GM21825 (cell line): ENCODE results near the gene POLR1A.
A peak's percentile ranks its signal among the peaks of the same experiment; 100 is the strongest.

Experiments used
- ATAC-seq: cut with Tn5 transposase; IDR thresholded peaks from one replicate; pipeline ENCODE4 v1.9.1; 2021; ENCODE audit warnings: mild to moderate bottlenecking, moderate library complexity; ENCODE audit not compliant: unreplicated experiment

The POLR1A gene

DNA sequence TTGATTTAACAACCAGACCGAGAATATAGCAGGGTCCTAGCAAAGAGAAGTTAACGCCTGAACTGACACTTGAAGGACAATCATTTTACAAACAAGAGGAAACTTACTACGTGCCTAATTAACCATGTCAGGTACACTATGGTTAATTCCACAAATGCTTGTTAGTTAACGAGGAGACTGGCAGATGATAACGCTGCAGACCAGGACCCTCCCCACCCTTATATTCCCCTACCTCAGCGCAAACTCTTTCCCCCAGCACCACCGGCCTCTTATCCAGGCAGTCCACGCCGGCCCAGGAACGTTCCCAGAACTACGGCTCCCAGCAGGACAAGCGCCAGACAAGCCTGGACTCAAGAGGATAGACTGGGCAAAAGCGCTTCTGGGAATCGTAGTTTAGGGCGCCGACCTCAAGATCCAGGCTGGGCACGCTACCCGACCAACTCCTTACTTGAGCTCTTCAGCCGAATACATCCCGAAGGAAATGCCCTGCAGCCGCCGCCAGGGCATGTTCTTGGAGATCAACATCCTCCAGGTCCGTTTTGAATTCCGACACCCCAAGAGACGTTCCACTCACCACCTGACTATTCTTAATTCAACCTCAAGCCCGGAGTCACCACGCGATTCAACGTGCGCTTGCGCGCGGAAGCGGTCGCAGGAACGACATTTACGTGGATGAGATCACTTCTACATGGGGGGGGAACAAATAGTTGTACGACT is at the start of gene POLR1A:
TSS of gene POLR1A (minus strand) at position 635 of the 717 bp plus-strand sequence. CDS start at position 525, 110 bp downstream.
- peak; percentile 69 for ATAC-seq

DNA sequence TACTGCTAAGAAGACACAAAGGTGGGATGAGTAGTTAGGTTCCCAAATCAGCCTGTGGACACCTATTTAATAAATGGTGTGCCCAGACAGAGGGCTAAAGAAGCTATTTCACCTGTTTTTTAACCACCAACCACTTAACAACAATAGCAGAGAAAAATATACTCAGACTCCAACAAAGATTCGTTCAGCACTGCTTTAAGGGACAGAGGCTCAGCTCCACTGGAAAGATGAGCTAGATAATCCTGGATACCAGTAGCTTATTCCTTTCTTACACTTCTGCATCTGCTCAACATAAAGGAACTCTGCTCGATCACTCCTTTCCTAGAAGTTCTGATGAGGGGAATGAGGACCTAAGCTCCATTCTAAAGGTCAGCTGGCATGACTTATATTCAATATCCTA is 44.8 kb upstream of the POLR1A start:
- no peak for ATAC-seq

DNA sequence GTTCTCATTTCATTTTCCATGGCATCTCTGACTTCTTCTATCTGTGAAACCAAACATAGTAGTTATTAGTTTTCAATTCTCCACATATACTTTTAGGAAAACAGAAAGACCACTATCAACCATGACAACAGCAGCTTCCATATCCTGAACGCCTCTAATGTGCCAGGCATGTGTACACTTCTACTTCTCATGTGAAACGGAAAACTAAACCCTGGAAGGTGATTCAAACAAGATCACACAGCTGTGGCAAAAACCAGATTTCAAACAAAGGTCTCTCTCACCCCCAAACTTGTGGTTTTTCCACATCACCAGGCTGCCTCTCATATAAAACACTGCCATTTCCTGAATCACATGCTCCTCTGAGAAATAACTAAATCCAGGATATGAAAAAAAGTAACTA is 42.1 kb upstream of the POLR1A start:
- ATAC-seq: no peak

DNA sequence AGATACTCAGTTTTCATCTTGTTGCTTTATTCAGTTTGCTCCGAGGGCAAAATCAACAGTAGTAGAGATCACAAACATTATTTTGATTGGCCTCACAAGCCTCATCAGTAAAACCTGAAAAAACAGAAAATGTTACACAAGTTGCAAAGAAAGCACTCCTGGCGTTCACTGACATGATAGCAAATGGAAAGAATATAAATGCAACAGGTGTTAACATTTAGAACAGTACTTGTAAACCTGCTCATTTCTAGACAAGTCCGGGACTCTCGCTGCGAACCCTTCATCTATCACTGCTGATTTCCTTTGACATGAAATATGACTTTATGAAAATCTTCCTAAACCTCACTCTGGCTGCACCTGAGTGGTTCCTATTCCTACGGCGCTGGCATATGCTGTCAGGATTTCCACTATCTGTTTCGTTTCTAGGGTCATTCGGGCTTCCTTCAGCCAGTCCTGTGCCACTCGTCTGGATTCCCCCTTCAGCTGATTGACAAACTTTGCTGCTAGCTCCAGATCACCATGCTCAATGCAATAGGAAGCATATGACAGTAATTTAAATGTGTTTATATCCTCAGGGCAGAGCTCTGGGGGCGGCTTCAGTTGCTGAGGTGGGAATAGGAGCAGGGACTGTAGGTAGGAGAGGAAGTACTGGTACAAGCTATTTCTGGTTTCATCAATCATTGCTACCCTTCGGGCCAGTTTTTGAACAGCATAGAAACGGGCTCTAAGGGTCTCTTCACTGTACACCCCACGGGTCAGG is 38.4 kb upstream of the POLR1A start:
- no peak for ATAC-seq

DNA sequence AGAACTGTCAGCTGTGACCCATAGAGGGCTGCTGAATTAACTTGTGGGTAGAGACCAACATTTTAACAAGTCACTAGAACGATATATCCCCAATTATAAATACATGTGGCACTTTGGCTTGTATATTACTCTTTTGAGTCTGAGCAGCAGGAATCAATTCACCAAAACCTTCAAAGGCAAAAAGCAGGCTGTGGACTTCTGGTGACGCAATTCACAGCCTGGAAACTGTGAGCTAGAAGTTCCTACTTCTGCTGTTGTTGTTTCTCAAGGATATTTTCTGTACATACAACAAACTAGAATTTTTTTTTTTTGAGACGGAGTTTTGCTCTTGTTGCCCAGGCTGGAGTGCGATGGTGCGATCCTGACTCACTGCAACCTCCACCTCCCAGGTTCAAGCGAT is 37.6 kb upstream of the POLR1A start:
- no peak for ATAC-seq

DNA sequence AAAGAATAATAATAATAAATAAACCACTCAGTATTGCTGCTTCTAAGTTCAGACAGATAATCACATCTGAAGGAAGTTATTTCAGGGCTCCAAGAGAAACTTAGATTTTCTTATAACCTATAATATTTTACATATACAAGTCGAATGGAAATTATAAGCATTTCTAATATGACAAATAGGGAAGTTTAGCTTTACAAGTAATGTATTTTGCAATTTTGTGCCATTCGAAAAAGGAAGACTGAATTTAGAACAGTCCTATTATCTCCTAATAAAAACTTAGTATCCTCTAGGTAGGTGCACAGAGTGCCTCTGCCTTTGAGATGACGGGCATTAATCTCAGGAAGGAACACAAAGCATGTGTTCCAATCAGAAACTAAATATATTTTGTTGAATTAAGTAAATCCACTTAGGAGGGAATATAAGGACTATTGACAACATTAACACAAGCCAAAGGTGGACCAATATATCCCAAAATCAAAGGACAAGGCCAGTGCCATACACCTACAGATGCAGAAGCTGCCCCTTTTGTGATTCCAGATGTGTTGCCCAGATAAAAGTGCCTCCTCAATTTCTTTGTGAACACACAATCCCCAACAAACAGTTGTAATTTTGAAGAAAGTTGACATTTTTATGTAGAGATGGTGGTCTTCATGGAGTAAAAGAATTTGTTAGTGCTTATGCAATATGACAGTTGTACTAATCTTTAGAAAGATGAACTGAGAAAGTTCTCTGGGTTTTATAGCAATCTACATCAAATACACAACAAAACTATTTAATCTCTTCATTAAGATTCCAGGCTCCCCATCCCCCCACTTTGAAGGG is 37.0 kb upstream of the POLR1A start:
- ATAC-seq: no peak

DNA sequence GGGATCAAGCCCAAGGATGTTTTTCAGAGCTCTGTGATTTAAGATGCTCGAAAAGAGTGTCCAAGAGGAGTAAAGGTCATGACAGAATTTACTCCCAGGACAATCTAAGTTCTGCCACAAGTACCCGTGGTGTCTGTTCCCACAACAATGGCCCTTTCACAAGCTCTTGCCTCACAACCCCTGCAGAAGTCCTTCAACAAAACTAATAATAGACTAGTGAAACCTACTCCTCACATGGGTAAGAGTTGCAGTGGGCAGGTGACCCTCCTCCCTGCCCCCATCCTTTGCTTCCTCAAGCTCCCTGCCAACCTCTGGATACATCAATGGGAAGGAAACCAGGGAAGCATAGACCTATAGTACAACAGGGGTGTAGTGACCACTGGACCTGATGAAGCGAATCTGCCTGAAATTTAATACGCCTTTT is 35.3 kb upstream of the POLR1A start:
- ATAC-seq: no peak

DNA sequence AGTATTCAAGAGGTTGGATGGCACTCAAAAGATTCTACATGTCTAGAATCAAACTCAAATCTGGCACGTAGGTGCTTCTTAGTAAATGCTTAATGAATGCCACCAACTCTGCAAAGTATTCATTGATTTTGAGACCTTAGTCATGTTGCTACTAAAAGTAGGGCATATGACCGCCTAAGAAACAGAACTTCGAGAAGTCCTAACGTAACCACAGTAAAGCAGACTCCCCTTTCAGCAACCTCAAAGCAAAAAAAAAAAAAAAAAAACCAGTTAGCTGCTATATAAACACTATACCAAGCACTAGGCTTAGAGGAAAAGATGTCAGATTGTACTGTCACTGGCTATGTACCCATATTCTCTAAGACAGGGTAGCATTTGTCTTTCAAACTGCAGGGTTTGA is 34.3 kb upstream of the POLR1A start:
- ATAC-seq: no peak

DNA sequence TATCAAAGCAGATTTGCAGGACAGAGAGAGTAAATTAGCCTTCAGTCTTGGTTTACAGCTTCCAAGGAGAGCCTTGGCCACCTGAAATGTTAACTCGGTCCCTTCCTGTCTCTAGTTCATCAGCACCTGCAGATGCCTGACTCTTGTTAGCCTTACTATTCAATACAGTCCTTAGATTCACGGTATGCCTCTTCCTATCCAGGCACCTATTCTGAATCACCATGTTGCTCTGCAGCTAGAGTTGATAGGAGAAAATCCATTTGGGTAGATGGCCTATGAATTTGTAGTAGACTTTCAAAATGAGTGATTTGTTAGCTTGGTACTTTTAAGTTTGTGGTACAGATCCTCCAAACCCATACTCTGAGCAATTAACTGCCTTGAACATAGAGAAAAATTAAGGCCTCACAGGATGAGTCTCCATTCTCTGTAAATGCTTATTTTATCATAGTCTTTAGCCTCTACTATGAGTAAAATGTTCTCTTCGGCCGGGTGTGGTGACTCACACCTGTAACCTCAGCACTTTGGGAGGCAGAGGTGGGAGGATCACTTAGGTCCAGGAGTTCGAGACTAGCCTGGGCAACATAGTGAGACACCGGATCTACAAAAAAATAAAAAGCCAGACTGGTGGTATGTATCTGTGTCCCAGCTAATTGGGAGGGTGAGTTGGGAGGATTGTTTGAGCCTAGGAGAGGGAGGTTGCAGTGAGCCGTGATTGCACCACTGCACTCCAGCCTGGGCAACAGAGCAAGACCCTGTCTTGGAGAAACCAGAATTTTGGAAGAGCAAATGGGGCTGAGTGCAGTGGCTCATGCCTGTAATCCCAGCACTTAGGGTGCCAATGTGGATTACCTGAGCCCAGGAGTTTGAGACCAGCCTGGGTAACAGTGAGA is 33.3 kb upstream of the POLR1A start:
- ATAC-seq: no peak

DNA sequence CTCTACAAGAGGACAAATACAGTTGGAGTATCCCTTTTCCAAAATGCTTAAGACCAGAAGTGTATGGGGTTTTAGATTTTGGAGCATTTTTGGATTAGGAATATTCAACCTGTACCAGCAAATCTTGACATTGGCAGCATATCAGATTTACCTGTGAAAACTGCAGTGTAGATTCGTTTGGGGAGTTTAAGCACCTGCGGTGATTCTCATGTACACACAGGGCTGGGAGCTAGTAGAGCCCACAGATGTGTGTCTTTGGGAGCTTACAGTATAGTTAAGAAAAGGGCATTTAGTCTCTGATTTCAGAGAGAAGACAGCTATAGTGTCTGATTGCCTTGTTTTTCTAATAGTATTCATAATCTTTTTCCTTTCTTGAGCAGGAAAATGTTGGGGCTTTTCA is 30.5 kb upstream of the POLR1A start:
- ATAC-seq: no peak

DNA sequence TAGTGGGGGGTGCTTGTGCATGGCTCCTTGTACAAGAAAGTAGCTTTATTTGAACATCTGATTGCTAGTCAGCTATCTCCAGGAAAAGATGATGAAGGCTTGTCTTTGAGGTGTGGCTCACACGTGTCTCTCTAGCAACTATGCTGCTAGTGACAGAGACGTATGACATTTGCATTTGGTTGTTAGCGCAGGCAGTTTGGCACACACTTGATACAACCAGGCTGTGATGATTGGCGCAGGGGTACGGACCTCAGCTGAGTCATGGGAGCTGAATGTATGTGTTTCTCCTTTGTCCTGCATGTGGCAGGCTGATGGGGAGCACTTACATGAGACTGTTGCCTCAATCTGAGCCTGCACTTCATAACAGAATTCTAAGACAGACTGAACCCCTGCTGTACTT is 30.0 kb upstream of the POLR1A start:
- ATAC-seq: no peak

DNA sequence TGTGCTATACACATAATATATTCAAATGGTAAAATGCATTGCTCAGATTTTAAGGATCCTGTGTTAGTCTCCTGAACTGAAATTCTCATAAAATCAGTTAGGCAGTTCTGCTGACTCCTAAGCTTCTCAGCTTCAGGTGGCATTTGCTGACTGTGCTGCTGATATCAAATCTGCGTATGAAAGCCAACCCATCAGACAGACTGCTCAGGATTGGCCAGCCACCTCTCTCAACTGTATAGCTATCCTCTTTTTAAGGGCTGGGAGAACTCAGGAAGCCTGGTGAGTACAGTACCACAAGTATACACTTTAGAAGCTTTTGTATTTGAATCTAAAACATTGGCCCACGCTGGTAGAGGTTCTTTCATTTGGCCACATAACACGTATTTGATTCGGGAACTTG is 29.0 kb upstream of the POLR1A start:
- ATAC-seq: no peak

DNA sequence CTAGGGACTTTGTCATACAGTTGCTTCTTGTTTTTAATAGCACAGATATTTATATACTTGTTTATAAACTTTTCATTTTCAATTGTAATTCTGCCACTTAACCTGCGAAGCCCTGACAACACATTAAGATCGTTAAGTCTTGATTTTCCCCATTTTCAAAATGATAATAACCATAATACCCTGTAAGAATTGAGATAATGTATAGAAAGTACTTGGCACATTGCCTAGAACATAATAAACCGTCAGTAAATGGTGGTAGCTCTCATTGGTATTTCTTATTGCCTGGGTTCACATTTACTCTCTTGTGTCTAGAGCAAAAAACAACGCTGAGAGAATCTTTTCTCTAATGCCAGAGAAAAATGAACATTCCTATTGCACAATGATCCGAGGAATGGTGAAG is 19.0 kb upstream of the POLR1A start:
- ATAC-seq: no peak

DNA sequence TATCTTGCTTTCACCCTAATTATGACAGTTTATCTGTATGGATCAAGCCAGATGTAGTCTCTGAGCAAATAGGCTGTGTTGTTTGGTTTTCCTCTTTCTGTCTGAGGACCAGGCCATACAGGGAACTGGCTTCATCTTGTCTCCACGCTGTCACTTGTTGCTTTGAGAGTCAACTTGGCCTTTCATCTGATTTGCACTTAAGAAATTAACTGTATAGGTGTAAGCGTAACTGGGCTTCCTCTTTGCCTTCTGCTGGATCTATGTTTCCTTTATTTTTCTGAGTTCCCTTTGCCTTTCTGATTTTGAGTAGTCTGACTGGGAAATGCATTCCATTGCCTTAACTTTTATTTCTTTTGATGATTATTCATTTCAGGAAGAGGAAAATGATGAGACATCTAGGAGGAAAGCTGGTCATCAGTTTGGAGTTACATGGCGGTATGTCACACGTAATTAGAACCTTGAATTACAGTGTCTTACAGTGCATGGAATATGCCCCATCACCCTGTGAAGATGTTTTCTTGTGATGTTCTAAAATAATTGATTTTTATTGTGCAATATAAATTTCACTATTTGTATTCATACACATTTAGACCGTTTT is 17.7 kb upstream of the POLR1A start:
- no peak for ATAC-seq

DNA sequence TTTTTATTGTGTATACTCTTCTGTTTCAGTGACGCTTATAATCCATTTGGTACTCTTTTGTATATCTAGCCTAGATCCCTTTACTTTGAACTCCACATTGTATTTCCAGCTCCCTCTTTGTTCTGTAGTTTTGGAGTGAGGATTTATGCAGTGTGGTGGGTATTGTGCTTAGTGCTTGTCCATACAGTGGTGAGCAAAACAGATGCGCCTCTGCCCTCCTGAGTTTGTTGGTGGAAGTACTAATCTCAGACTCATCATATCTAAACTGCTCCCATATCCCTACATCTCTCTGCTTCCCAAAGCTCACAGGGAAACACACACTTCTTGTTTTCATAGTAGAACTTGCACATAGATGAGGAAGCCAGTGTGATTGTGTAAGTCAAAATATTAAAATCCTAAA is 12.4 kb upstream of the POLR1A start:
- ATAC-seq: no peak

DNA sequence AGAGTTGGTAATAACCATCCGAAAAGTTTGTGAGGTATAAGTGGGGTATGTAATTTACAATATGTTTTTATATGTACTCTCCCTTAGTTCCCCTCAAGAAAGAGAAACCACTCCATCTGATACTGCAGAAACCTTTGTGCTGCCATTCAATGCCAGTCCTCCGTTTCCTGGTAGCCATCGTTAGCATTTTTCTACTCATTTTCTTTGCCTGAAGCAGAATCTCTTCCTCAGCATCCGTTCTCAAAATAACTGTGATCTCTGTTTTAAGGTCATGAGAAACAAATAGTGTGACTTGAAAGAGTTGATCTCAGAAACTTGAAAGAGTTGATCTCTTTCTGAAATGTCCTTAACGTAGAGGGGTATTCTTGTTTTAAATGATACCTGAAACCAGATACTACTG is 1.3 kb upstream of the POLR1A start:
- ATAC-seq: no peak

DNA sequence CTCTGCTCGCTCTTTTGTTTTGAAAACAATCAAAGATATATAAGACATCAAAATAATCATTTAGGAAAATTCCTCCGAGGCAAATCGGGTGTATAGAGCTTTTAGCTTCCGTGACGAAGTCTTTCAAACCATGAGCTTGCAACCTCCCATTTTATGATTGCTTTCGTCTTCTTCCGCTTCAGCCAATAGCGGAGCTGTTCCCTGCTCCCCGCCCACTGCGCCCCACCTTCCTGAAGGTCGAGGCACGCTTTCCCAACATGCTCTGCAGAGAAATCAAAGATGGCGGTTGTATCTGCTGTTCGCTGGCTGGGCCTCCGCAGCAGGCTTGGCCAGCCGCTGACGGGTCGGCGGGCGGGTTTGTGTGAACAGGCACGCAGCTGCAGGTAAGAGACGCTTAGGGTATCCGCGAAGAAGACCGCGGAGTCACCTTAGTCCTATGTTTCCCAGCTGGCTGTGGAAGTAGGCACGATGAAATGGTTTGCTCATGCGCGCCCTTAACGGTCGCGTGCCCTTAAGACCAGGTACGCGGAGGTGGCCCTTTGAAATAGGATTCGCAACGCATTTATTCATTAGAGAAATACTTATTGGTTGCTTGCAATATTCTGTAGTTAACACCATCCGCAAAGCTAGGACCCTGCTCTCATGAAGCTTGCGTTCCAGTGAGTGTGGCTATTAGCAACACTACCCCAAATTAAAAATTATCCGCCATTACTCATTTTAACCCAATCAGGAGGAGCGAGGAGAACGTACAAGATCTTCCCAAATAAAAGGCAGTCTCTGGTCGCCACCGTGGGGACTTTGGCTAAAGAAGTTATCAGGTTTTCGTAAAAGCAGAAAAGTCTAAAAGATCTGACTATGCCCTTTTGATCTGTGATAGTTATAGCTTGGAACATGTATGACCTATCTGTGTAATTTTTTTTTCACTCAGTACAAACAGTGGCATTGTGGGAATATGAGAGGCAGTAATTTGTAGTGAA is 571 bp upstream of the POLR1A start, which contains the start of gene PTCD3:
TSS of gene PTCD3 (plus strand) at position 267 of the 977 bp plus-strand sequence. CDS start at position 280, 13 bp downstream.
- ATAC-seq: peak; percentile 90

DNA sequence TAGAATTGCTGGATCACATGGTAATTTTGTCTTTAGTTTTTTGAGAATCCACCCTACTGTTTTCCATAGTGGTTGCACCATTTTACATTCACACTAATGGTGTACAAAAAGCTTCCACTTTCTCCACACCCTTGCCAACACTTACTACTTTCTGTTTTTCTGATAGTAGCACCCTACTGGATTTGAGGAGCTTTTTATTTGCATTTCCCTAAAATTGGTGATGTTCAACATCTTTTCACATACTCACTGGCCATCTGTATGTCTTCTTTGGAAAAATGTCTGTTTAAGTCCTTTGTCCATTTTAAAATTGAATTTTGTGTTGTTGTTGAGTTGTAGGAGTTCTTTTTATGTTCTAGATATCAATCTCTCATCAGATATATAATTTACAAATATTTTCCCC is 3.5 kb downstream of the POLR1A start:
- no peak for ATAC-seq

DNA sequence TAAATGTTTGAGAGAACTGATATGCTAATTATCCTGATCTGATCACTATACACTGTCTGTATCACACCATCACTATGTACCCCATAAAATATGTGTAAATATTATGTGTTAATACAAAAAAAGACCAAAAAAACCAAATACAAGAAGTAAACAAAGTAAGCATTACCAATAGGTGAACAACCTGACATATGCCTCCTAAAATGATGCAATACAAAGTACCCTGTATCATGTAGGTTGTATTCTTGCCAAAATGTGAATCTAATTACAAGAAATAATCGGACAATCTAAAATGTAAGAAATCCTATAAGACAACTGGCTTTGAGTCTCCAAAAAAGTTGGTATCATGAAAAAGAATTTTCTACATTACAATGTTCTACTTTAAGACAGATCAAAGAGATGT is 7.8 kb downstream of the POLR1A start:
- ATAC-seq: no peak
